Fibroblast of skin of left quadriceps (primary cell): ENCODE results near the gene ANO2.

ENCODE experiments used
- DNase-seq, 2 experiments: peaks; one replicate each; pipeline ENCODE4 v3.0.0-alpha.2; 2013; ENCODE audit warnings: low read depth in 2 of 2

Gene ANO2

GRCh38 chr12:5516371-5517241 is 428.5 kb downstream of the ANO2 start:
- no peak for DNase-seq

- DNase-seq = no peak
These were observed 429.6 kb downstream of the ANO2 start for GRCh38 chr12:5515458-5515857.

- no peak for DNase-seq
These were observed 430.5 kb downstream of the ANO2 start for GRCh38 chr12:5514545-5514944.

- DNase-seq = no peak
These were observed 431.0 kb downstream of the ANO2 start for GRCh38 chr12:5514016-5514415.

DNA sequence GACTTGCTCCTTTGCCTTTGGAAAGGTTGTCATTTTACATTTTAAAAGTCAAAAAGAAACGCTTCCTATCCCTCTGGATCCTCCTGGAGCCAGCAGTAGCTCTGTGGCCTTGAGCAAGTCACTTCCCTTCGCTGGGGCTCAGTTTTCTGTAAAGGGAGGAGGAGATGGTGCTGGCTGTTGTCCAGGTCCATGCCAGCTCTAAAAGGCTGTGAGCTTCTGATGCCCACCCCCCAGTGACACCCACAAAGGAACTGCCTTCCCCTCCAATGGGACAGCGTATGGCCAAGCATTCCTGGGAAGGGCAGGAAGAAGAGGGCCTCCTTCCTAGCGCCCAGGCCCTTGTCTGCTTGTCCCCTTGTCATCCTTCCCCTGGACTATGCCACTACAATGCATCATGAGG is 431.7 kb downstream of the ANO2 start:
- no peak for DNase-seq
